HAP-1 (cell line): ENCODE measurements around the gene PTPRR.

Experiments used
- DNase-seq, 2 experiments: peaks; one replicate each; pipeline ENCODE4 v3.0.0-alpha.2; 2016 to 2020; ENCODE audit warnings: low spot score in 2 of 2
- H3K27me3 ChIP-seq: fragments of 250-450 bp; sonication (Bioruptor Pico); 2 replicates; pipeline ENCODE4 v1.5.1; 2020; ENCODE audit warnings: low read depth, mild to moderate bottlenecking, moderate library complexity
- H3K36me3 ChIP-seq: fragments of 250-450 bp; sonication (Bioruptor Pico); replicated peaks from 2 replicates; pipeline ENCODE4 v1.5.1; 2020; ENCODE audit warnings: mild to moderate bottlenecking
- H3K4me1 ChIP-seq: fragments of 250-450 bp; sonication (Bioruptor Pico); 2 replicates; pipeline ENCODE4 v1.5.1; 2020; ENCODE audit warnings: mild to moderate bottlenecking
- H3K4me3 ChIP-seq: fragments of 250-450 bp; sonication (Bioruptor Pico); 2 replicates; pipeline ENCODE4 v1.5.1; 2020; ENCODE audit warnings: mild to moderate bottlenecking, moderate library complexity
- H3K9me3 ChIP-seq: fragments of 250-450 bp; sonication (Bioruptor Pico); 2 replicates; pipeline ENCODE4 v1.5.1; 2020; ENCODE audit warnings: mild to moderate bottlenecking, moderate library complexity
- in situ Hi-C: fragments of 300-500 bp; cut with MboI; formaldehyde crosslinking; loops from 3 replicates; pipeline ENCODE4 v1.14.3; 2020; ENCODE audit warnings: low sequenced_read_pairs, inconsistent platforms, mixed read lengths

The PTPRR gene

DNA sequence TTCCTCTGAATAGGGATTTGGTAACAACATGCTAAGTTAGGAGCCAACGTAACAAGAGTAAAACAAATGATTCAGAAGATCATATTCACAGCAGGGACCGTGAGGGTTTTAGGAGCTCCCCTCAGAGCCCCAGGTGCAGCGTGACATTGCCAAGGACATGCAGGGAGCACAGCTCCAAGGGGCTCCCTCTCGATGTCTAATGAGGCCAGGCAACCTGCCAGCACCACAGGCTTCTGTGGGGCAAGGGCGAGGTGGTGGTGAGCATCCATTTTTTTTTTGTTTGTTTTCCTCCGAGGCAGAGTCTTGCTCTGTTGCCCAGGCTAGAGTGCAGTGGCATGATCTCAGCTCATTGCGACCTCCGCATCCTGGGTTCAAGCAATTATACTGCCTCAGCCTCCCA is 188.3 kb downstream of the PTPRR start:
- Histone ChIP-seq H3K36me3 (no peaks in the 10 kb centered on the region), H3K4me1 (no peaks in the 10 kb centered on the region), H3K9me3 (no peaks in the 10 kb centered on the region), H3K4me3 (no peak overlapping the region), H3K27me3 (peaks cover 10% of the 10 kb centered on the region)
- in situ Hi-C loops, result loop anchor here (25.0 kb wide), 1 partner anchor 280 kb away; no protein-coding TSS in a partner anchor
- no peak for DNase-seq

DNA sequence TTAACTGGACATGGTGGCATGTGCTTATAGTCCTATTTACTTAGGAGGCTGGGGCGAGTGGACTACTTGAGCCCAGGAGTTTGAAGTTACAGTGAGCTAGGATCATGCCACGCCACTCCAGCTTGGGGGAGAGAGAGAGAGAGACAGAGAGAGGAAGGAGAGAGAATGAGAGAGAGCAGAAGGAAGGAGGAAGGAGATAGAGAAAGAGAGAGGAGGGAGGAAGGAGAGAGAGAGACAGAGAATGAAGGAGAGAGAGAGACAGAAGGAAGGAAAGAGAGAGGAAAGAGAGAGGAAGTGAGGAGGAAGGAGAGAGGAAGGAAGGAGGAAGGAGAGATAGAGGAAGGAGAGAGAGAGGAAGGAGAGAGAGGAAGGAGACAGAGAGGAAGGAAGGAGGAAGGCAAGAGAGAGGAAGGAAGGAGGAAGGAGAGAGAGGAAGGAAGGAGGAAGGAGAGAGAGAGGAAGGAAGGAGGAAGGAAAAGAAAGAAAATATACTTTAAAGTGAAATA is 189.8 kb downstream of the PTPRR start:
- in situ Hi-C loops, result loop anchor here (25.0 kb wide), 1 partner anchor 282 kb away; no protein-coding TSS in a partner anchor
- H3K4me3 ChIP-seq, result no peak overlapping the region
- H3K27me3 ChIP-seq, result peaks cover 11% of the 10 kb centered on the region
- no peaks in the 10 kb centered on the region for H3K9me3 ChIP-seq
- no peaks in the 10 kb centered on the region for H3K36me3 ChIP-seq
- no peaks in the 10 kb centered on the region for H3K4me1 ChIP-seq
- no peak for DNase-seq

DNA sequence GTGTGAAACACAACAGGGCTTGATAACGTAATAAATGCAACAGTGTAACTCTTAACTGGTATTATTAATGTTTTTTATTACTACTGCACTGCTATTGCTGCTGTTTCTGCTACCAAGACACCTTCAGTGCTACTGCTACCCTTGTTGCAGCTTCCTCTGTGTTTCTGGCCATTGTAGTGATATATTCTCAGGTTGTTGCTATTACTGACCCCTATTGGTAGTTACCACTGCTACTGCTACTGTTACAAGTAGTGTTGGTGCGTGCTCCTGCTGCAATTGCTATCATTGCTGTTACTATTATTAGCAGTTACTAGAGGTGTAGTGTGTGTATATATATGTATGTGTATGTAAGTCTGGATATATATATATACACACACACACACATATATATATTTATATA is 196.1 kb downstream of the PTPRR start:
- in situ Hi-C loops, result no loop called here
- Histone ChIP-seq H3K9me3 (no peaks in the 10 kb centered on the region; the same call in 1 of the 2 replicates), H3K27me3 (peaks cover 3% of the 10 kb centered on the region; the same call in 1 of the 2 replicates), H3K4me1 (no peaks in the 10 kb centered on the region; the same call in 1 of the 2 replicates), H3K4me3 (no peak overlapping the region), H3K36me3 (no peaks in the 10 kb centered on the region)
- DNase-seq, result peak in 1 of 2 experiments; percentile 28

DNA sequence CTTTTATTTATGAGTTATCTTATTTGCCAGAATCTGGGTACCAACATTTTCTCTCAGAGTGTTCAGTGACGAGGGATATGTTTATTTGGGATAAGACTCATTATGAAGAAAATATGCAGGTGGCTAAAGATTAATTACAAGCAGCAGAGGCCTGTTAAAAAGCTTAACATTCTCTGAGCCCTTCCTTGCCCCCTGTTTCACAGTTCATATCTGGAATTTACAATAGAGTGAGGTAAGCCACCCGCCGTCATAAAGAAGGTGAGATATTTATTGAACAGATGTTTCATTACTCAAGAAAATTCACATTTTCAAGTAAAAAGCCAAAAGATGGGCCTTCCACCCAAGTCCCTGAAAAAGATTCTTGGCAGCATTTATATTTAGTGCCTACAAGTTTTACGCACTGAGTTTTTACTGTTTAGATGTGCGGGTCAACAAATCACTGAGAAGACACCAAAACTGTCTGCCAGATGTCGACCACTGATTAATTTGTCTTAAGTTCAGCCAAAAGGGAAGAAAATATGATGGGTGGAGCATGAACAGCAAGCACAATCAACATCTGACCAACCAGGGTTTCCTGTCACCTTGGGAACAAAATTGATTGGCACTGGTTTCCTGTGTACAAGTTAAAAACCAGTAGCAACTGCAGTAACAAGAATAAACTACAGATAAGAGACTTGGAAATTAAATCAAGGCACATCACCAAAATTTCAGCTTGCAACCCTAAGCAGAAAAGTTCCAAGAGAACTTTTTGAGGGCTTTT is 197.8 kb downstream of the PTPRR start:
- Histone ChIP-seq H3K9me3 (no peaks in the 10 kb centered on the region; the same call in 1 of the 2 replicates), H3K36me3 (no peaks in the 10 kb centered on the region), H3K4me1 (no peaks in the 10 kb centered on the region; the same call in 1 of the 2 replicates), H3K27me3 (peaks cover 3% of the 10 kb centered on the region; the same call in 1 of the 2 replicates), H3K4me3 (no peak overlapping the region)
- no peak for DNase-seq
- in situ Hi-C loops, result no loop called here

DNA sequence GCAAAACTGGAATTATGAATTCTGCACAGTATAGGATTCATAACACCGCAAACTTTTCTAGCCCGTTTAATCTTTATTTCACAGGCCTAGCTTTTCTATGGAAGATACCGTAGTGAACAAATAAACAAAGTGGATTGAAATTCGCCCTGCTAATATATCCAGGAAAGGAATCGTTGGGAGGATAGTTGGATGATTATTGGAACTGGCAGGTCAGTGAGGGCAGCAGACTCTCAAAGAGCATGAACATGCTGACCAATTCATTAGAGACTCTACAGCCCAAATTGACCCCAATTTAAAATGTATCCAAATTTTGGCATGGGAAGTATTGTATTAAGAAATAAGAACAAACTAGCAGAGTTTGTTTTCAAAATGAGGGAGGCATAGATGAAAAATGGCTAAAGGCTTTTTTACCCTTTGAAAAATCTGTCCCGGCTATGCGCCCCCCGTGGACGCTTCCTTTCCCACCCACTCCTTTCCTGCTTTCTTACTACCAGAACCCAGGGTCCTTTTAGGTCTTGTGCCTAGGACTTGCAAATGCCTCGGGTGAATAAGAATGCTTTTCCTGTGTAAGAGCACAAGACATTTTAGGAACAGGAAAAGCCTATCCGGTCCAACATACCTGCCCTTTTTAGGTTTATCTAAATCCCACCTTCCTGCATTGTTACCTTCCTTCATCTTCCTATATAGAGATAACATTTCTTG is 198.7 kb downstream of the PTPRR start:
- no peak overlapping the region for H3K4me3 ChIP-seq
- H3K36me3 ChIP-seq, result no peaks in the 10 kb centered on the region
- in situ Hi-C loops, result no loop called here
- no peaks in the 10 kb centered on the region for H3K27me3 ChIP-seq
- DNase-seq, result no peak
- no peaks in the 10 kb centered on the region; the same call in 1 of the 2 replicates for H3K4me1 ChIP-seq
- no peaks in the 10 kb centered on the region; the same call in 1 of the 2 replicates for H3K9me3 ChIP-seq

- no peaks in the 10 kb centered on the region; the same call in 1 of the 2 replicates for H3K9me3 ChIP-seq
- H3K27me3 ChIP-seq, result no peaks in the 10 kb centered on the region
- in situ Hi-C loops, result no loop called here
- H3K4me1 ChIP-seq, result no peaks in the 10 kb centered on the region; the same call in 1 of the 2 replicates
- H3K36me3 ChIP-seq, result no peaks in the 10 kb centered on the region
- no peak overlapping the region for H3K4me3 ChIP-seq
- DNase-seq, result no peak
Observed at GRCh38 chr12:70721216-70721615, 199.3 kb downstream of the PTPRR start.

- peak overlapping the region; percentile 26 for H3K4me3 ChIP-seq
- H3K9me3 ChIP-seq, result no peaks in the 10 kb centered on the region; the same call in 1 of the 2 replicates
- DNase-seq, result peak; percentile 47 to 71
- in situ Hi-C loops, result loop anchor here (10.0 kb wide), 2 partner anchors 125 to 825 kb away; no protein-coding TSS in a partner anchor
- H3K36me3 ChIP-seq, result no peaks in the 10 kb centered on the region
- no peaks in the 10 kb centered on the region; the same call in 1 of the 2 replicates for H3K4me1 ChIP-seq
- no peaks in the 10 kb centered on the region for H3K27me3 ChIP-seq
Observed at GRCh38 chr12:70719672-70720420, 200.7 kb downstream of the PTPRR start.

DNA sequence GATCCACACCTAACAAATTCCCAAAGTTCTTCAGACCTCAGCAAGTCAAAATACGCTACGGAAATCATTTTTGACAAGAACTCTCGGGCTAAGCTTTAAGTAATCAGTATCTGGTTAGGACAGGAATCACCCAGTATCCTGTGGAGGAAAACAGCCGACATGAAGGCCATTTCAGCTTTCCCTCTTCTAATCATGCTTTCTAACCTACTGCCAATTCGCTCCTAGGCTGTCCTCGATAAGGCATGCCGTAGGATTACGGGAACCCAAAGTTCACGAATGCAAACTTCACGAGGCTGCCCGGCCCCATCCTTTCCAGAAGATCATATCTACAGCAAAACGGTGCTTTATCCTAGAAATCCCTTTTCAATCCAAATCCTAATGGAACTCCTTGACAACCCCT is 201.5 kb downstream of the PTPRR start:
- no peak overlapping the region for H3K4me3 ChIP-seq
- no peaks in the 10 kb centered on the region for H3K36me3 ChIP-seq
- in situ Hi-C loops, result loop anchor here (10.0 kb wide), 2 partner anchors 124 to 824 kb away; no protein-coding TSS in a partner anchor
- H3K27me3 ChIP-seq, result no peaks in the 10 kb centered on the region
- no peak for DNase-seq
- H3K9me3 ChIP-seq, result no peaks in the 10 kb centered on the region; the same call in 1 of the 2 replicates
- no peaks in the 10 kb centered on the region; the same call in 1 of the 2 replicates for H3K4me1 ChIP-seq

- Histone ChIP-seq H3K4me3 (no peak overlapping the region), H3K4me1 (no peaks in the 10 kb centered on the region), H3K27me3 (no peaks in the 10 kb centered on the region), H3K36me3 (no peaks in the 10 kb centered on the region), H3K9me3 (no peaks in the 10 kb centered on the region)
- in situ Hi-C loops, result loop anchor here (10.0 kb wide), 2 partner anchors 117 to 817 kb away; no protein-coding TSS in a partner anchor
- DNase-seq, result no peak
Observed at GRCh38 chr12:70711831-70712230, 208.7 kb downstream of the PTPRR start.

GRCh38 chr12:70709022-70709421 is 211.5 kb downstream of the PTPRR start:
- DNase-seq, result no peak
- in situ Hi-C loops, result no loop called here
- Histone ChIP-seq H3K4me3 (no peak overlapping the region), H3K9me3 (no peaks in the 10 kb centered on the region), H3K4me1 (peaks cover 18% of the 10 kb centered on the region), H3K36me3 (no peaks in the 10 kb centered on the region), H3K27me3 (no peaks in the 10 kb centered on the region)

GRCh38 chr12:70706611-70707010 is 213.9 kb downstream of the PTPRR start:
- H3K9me3 ChIP-seq, result no peaks in the 10 kb centered on the region
- DNase-seq, result no peak
- H3K4me3 ChIP-seq, result no peak overlapping the region
- no peaks in the 10 kb centered on the region for H3K36me3 ChIP-seq
- H3K27me3 ChIP-seq, result no peaks in the 10 kb centered on the region
- H3K4me1 ChIP-seq, result peaks cover 18% of the 10 kb centered on the region
- in situ Hi-C loops, result no loop called here

DNA sequence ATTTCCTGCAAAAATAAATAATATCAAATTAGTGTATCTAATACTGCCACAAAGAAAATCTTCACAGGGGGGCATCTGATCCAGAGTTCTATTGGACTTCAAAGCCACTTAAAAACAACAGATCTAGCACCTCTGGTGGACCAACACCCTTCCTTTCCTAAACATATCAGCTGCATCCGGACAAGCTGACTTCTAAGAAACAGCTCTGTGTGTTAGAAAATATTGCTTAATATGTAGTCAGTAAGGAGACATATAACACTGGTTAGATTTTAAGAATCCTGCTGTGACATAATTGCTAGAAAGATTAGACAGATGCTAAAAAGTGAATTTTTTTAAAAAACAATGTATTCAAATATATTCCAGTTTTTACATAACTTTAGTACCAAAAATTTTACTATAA is 222.2 kb downstream of the PTPRR start:
- H3K27me3 ChIP-seq, result no peaks in the 10 kb centered on the region
- H3K9me3 ChIP-seq, result no peaks in the 10 kb centered on the region
- no peak overlapping the region for H3K4me3 ChIP-seq
- H3K4me1 ChIP-seq, result no peaks in the 10 kb centered on the region
- no peak for DNase-seq
- in situ Hi-C loops, result no loop called here
- no peaks in the 10 kb centered on the region for H3K36me3 ChIP-seq

DNA sequence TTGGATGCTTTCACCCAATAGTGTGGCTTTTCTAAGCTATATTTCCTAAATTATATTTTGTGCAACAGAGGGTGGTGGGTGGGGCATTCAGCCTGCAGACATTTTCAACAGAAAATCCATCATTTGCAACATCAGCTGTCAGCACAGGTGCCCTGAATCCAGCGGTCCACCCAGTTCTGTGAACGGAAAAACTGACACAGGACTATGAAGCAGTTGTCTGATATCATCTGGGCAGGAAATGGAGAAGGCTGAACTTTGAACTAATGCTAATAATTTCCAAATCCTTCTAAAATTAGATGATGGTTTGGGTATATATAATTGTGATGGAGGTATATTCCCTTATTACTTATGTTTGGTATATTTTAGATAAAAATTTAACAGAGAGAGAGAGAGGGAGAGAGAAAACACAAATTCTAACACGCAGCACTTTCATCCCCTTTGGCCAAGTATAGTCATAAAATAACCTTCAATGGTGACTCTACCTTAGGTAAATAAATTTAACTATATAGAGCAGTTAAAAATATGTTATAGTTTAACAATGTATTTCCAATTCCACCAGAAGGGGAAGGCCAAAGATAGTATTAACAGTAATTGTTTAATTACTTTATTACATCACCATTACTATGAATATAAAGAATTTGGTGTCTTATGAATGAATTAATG is 225.0 kb downstream of the PTPRR start:
- Histone ChIP-seq H3K9me3 (no peaks in the 10 kb centered on the region), H3K4me1 (no peaks in the 10 kb centered on the region), H3K4me3 (no peak overlapping the region), H3K27me3 (no peaks in the 10 kb centered on the region), H3K36me3 (no peaks in the 10 kb centered on the region)
- no peak for DNase-seq
- in situ Hi-C loops, result no loop called here
